Measurements from ENCODE around the gene LMX1A. TPM values are rescaled to one million over a fixed set of nuclear protein-coding genes. Genes with fewer than 3 reads are reported as not detected.

Gene LMX1A
- polyA plus RNA-seq, 2 of the 4 experiments (the other 2 are of a cell fraction), result not detected

GRCh38 chr1:165312591-165312990 lies 43.9 kb downstream of the LMX1A start:
- ChIA-PET POLR2A (no interaction called here), CTCF (no interaction called here)
- Histone ChIP-seq H3K4me1 (no peaks in the 10 kb centered on the region), H3K4me3 (no peak overlapping the region), H3K9me3 (no peaks in the 10 kb centered on the region), H3K4me2 (no peak overlapping the region), H3K27ac (no peak overlapping the region)
- ATAC-seq (no peak), DNase-seq (ENCODE audit: low read depth in 1 of 2, low spot score in 1 of 2) (no peak), FAIRE-seq (no peak)
- WGBS (ENCODE audit: missing lambda C conversion rate), result 9% methylated on average over 2 of the region's 2 CpGs
- TF ChIP-seq HEYL (CRISPR knock-in tag; IDR thresholded peaks at IDR 0.05), result no peak
- TF ChIP-seq POLR2A (IDR thresholded peaks at IDR 0.05; ENCODE audit: low read length), result no peak
- TF ChIP-seq NPAS2 (CRISPR knock-in tag; IDR thresholded peaks at IDR 0.05; ENCODE audit: borderline replicate concordance), result no peak
- no peak for TF ChIP-seq MAZ (IDR thresholded peaks at IDR 0.05; ENCODE audit: borderline replicate concordance, low read depth, low read length)
- no peak for TF ChIP-seq ELK1 (IDR thresholded peaks at IDR 0.05; ENCODE audit: low read depth, low read length)
- TF ChIP-seq NFE2L2 (conservative IDR thresholded peaks at IDR 0.05; ENCODE audit: low read length), result no peak
- TF ChIP-seq KDM5A (IDR thresholded peaks at IDR 0.05), result no peak

GRCh38 chr1:165306543-165307434 lies 49.7 kb downstream of the LMX1A start:
- ChIA-PET CTCF (interaction anchor here (1.0 kb wide), 1 partner anchor 192 kb away, joined by 3 read pairs; no protein-coding TSS in a partner anchor), POLR2A (interaction anchor here (0.6 kb wide), 1 partner anchor 1959 kb away, joined by 4 read pairs; no protein-coding TSS in a partner anchor)
- no peak for ATAC-seq
- no peak overlapping the region for H3K4me2 ChIP-seq
- no peak overlapping the region for H3K4me3 ChIP-seq
- DNase-seq (ENCODE audit: low read depth in 1 of 2, low spot score in 1 of 2), result no peak
- WGBS (ENCODE audit: missing lambda C conversion rate), result 18% methylated on average over 6 of the region's 6 CpGs
- H3K9me3 ChIP-seq, result no peaks in the 10 kb centered on the region
- no peak overlapping the region for H3K27ac ChIP-seq
- FAIRE-seq, result no peak
- TF ChIP-seq E2F6 (IDR thresholded peaks at IDR 0.05; ENCODE audit: borderline replicate concordance, low read depth) (no peak), PBX3 (IDR thresholded peaks at IDR 0.05) (no peak), FOSL2 (IDR thresholded peaks at IDR 0.05) (no peak), FOSL2 (CRISPR knock-in tag; IDR thresholded peaks at IDR 0.05) (no peak)
- no peaks in the 10 kb centered on the region for H3K4me1 ChIP-seq

- no peaks in the 10 kb centered on the region for H3K9me3 ChIP-seq
- FAIRE-seq (no peak), ATAC-seq (no peak), DNase-seq (ENCODE audit: low read depth in 1 of 2, low spot score in 1 of 2) (no peak)
- no peaks in the 10 kb centered on the region for H3K4me1 ChIP-seq
- TF ChIP-seq PHF8 (IDR thresholded peaks at IDR 0.05; ENCODE audit: borderline replicate concordance, low read depth) (no peak), KDM1A (IDR thresholded peaks at IDR 0.05; ENCODE audit: low read depth) (no peak), TFCP2L1 (CRISPR knock-in tag; IDR thresholded peaks at IDR 0.05) (no peak)
- ChIA-PET CTCF (no interaction called here), POLR2A (no interaction called here)
- no peak overlapping the region for H3K27ac ChIP-seq
- 48% methylated on average over 8 of the region's 8 CpGs for WGBS (ENCODE audit: missing lambda C conversion rate)
- H3K4me3 ChIP-seq, result no peak overlapping the region
- H3K4me2 ChIP-seq, result no peak overlapping the region
Observed at GRCh38 chr1:165303386-165303785, 53.1 kb downstream of the LMX1A start.

- Histone ChIP-seq H3K4me3 (no peak overlapping the region), H3K27ac (no peak overlapping the region), H3K4me2 (no peak overlapping the region), H3K4me1 (no peaks in the 10 kb centered on the region), H3K9me3 (no peaks in the 10 kb centered on the region)
- ATAC-seq, result no peak
- 18% methylated on average over 2 of the region's 2 CpGs for WGBS (ENCODE audit: missing lambda C conversion rate)
- ChIA-PET CTCF (interaction anchor here (1.0 kb wide), 1 partner anchor 124 kb away, joined by 3 read pairs; no protein-coding TSS in a partner anchor), POLR2A (no interaction called here)
- no peak for FAIRE-seq
- no peak for DNase-seq (ENCODE audit: low read depth in 1 of 2, low spot score in 1 of 2)
- no peak for TF ChIP-seq SMC3 (IDR thresholded peaks at IDR 0.05)
- no peak for TF ChIP-seq CBX2 (IDR thresholded peaks at IDR 0.05; ENCODE audit: borderline replicate concordance, low read depth)
- no peak for TF ChIP-seq RARB (CRISPR knock-in tag; IDR thresholded peaks at IDR 0.05)
- no peak for TF ChIP-seq USF2 (IDR thresholded peaks at IDR 0.05)
- TF ChIP-seq MYC (IDR thresholded peaks at IDR 0.05; ENCODE audit: borderline replicate concordance, low read length), result no peak
- TF ChIP-seq BCL3 (IDR thresholded peaks at IDR 0.05), result no peak
- TF ChIP-seq ZC3H11A (IDR thresholded peaks at IDR 0.05), result no peak
- TF ChIP-seq HOXB5 (CRISPR knock-in tag; IDR thresholded peaks at IDR 0.05), result no peak
- no peak for TF ChIP-seq ZNF302 (CRISPR knock-in tag; IDR thresholded peaks at IDR 0.05)
- TF ChIP-seq MAFK (IDR thresholded peaks at IDR 0.05; ENCODE audit: partially characterized antibody), result no peak
- no peak for TF ChIP-seq SREBF2 (IDR thresholded peaks at IDR 0.05)
- TF ChIP-seq ESRRA (IDR thresholded peaks at IDR 0.05; ENCODE audit: borderline replicate concordance, low read length), result no peak
- no peak for TF ChIP-seq JUN (IDR thresholded peaks at IDR 0.05)
Observed at GRCh38 chr1:165300400-165300903, 56.1 kb downstream of the LMX1A start.

All from A549 (cell line).